ENCODE results near the gene SLC19A1. TPM values are rescaled to one million over a fixed set of nuclear protein-coding genes. Genes with fewer than 3 reads are reported as not detected.

SLC19A1 gene
- total and polyA plus RNA-seq, 4 donors: 8.4 to 28.0 (median 13.0) TPM

- peak; percentile 61 for DNase-seq (ENCODE audit: low spot score)
- peak overlapping the region in 2 of 3 donors; percentile 32 to 40 for H3K4me3 ChIP-seq (ENCODE audit: low read depth in 1 of 3, low read length in 3 of 3)
These were observed 70.6 kb downstream of the SLC19A1 start for GRCh38 chr21:45471525-45472221.

More at GRCh38 chr21:45471525-45472221, 70.6 kb downstream of the SLC19A1 start:
- WGBS: 26% methylated on average over 30 of the region's 30 CpGs
- Histone ChIP-seq H3K36me3 (ENCODE audit: control insufficient read depth in 4 of 4, insufficient read depth in 3 of 4, low read depth in 1 of 4, low read length in 3 of 4) (peaks cover 15 to 22% (median 15%) of the 10 kb centered on the region in 4 donors), H3K9ac (ENCODE audit: low read depth in 1 of 2, low read length in 2 of 2) (peak overlapping the region in 1 of 2 donors; percentile 1), H3K27me3 (ENCODE audit: control insufficient read depth in 4 of 4, insufficient read depth in 4 of 4, low read length in 3 of 4) (no peaks in the 10 kb centered on the region), H3K4me1 (ENCODE audit: control insufficient read depth in 4 of 4, insufficient read depth in 4 of 4, low read length in 3 of 4) (peaks cover 16 to 70% (median 56%) of the 10 kb centered on the region in 4 donors), H3K9me3 (ENCODE audit: control insufficient read depth in 4 of 4, low read length in 3 of 4) (no peaks in the 10 kb centered on the region), H3K27ac (ENCODE audit: low read depth in 1 of 2, low read length in 2 of 2) (peak overlapping the region; percentile 72 to 85)
- TF ChIP-seq ZBTB33 (IDR thresholded peaks at IDR 0.05): no peak
- peak; percentile 87 to 89 for TF ChIP-seq HNF4A (conservative IDR thresholded peaks at IDR 0.05)
- TF ChIP-seq FOXA2 (IDR thresholded peaks at IDR 0.05): peak; percentile 55
- peak; percentile 85 to 92 for TF ChIP-seq RXRA (IDR thresholded peaks at IDR 0.05)
- no peak for TF ChIP-seq TAF1 (conservative IDR thresholded peaks at IDR 0.05)
- peak in 1 of 2 donors; percentile 52 for TF ChIP-seq RAD21 (IDR thresholded peaks at IDR 0.05)
- no peak for TF ChIP-seq YY1 (IDR thresholded peaks at IDR 0.05)
- TF ChIP-seq HNF4G (IDR thresholded peaks at IDR 0.05): peak; percentile 81
- peak; percentile 9 for TF ChIP-seq REST (IDR thresholded peaks at IDR 0.05)
- TF ChIP-seq FOXA1 (IDR thresholded peaks at IDR 0.05): peak; percentile 41
- no peak for TF ChIP-seq ATF3 (IDR thresholded peaks at IDR 0.05)
- peak in 1 of 2 donors; percentile 67 for TF ChIP-seq EGR1 (IDR thresholded peaks at IDR 0.05; ENCODE audit: low read depth in 2 of 2)
- no peak for TF ChIP-seq JUND (IDR thresholded peaks at IDR 0.05)
- no peak for TF ChIP-seq GABPA (IDR thresholded peaks at IDR 0.05 in 1 of 2, conservative IDR thresholded peaks at IDR 0.05 in 1 of 2)
- TF ChIP-seq CTCF (IDR thresholded peaks at IDR 0.05; ENCODE audit: low read depth, low read length, missing input control): no peak
- TF ChIP-seq NR2F2 (IDR thresholded peaks at IDR 0.05): peak; percentile 66
- peak; percentile 87 for TF ChIP-seq SP1 (IDR thresholded peaks at IDR 0.05)
- TF ChIP-seq MAX (IDR thresholded peaks at IDR 0.05): no peak
